IMR-90 (cell line): ENCODE data around the gene NOP14. TPM values are rescaled to one million over a fixed set of nuclear protein-coding genes. Genes with fewer than 3 reads are reported as not detected.

Experiments
- ATAC-seq: fragments of 200-7000 bp; cut with Tn5 transposase; 2 replicates; pipeline ENCODE4 v1.9.1; 2020; ENCODE audit warnings: low read depth, mild to moderate bottlenecking, moderate library complexity
- BruUV-seq: library from RNA; stranded (reverse); fragments of 400-500 nt; replicated peaks from 2 replicates; lab custom pipeline; 2021; lab: Mats Ljungman, UMichigan
- CTCF ChIA-PET: fragments of 300-600 bp; formaldehyde crosslinking; extraction: SDS; loops from one replicate; lab custom pipeline; 2021; ENCODE audit warnings: antibody characterized with exemption; lab: Yijun Ruan, JAX
- POLR2A ChIA-PET: fragments of 300-600 bp; sonication (Branson Sonifier 250); formaldehyde crosslinking; loops from one replicate; lab custom pipeline; 2022; ENCODE audit warnings: antibody characterized with exemption; ENCODE audit not compliant: unreplicated experiment; lab: Charles Lee
- DNase-seq: peaks from one replicate; pipeline ENCODE4 v3.0.0; 2013
- H2AFZ ChIP-seq: replicated peaks from 2 replicates; pipeline ENCODE3; 2013; ENCODE audit warnings: low read length, mild to moderate bottlenecking; ENCODE audit not compliant: poor library complexity
- H2AK5ac ChIP-seq: 2 replicates; pipeline ENCODE4 v1.6.1; 2013; ENCODE audit warnings: low read depth, low read length, inconsistent platforms
- H2AK9ac ChIP-seq: replicated peaks from 2 replicates; pipeline ENCODE3; 2013; ENCODE audit warnings: mild to moderate bottlenecking, low read depth, low read length, moderate library complexity; ENCODE audit not compliant: poor library complexity
- H2BK120ac ChIP-seq: 2 replicates; pipeline ENCODE4 v1.6.1; 2013; ENCODE audit warnings: low read depth, low read length, inconsistent platforms
- H2BK15ac ChIP-seq: 3 replicates; pipeline ENCODE4 v1.6.1; 2013; ENCODE audit warnings: low read depth, low read length, inconsistent platforms
- H2BK20ac ChIP-seq: 2 replicates; pipeline ENCODE4 v1.6.1; 2013; ENCODE audit warnings: low read depth, mild to moderate bottlenecking, inconsistent platforms, low read length, moderate library complexity
- H2BK5ac ChIP-seq: 2 replicates; pipeline ENCODE4 v1.6.1; 2013; ENCODE audit warnings: mild to moderate bottlenecking, low read depth, low read length, inconsistent platforms; ENCODE audit not compliant: poor library complexity, severe bottlenecking
- H3K14ac ChIP-seq: replicated peaks from 2 replicates; pipeline ENCODE4 v1.6.1; 2013; ENCODE audit warnings: low read depth, low read length, inconsistent platforms
- H3K18ac ChIP-seq: 2 replicates; pipeline ENCODE4 v1.6.1; 2013; ENCODE audit warnings: low read depth, low read length, control low read depth
- H3K23ac ChIP-seq: 2 replicates; pipeline ENCODE4 v1.6.1; 2013; ENCODE audit warnings: low read depth, low read length, inconsistent platforms
- H3K27ac ChIP-seq: 2 replicates; pipeline ENCODE4 v1.5.1; 2013; ENCODE audit warnings: mild to moderate bottlenecking, control low read depth, low read length; ENCODE audit not compliant: insufficient read depth
- H3K27me3 ChIP-seq: 2 replicates; pipeline ENCODE4 v1.6.1; 2013; ENCODE audit warnings: low read length; ENCODE audit not compliant: control insufficient read depth, insufficient read depth
- H3K36me3 ChIP-seq: 2 replicates; pipeline ENCODE4 v1.6.1; 2013; ENCODE audit warnings: low read length, mixed read lengths; ENCODE audit not compliant: control insufficient read depth, insufficient read depth
- H3K4ac ChIP-seq: 2 replicates; pipeline ENCODE4 v1.6.1; 2013; ENCODE audit warnings: low read depth, low read length, inconsistent platforms
- H3K4me1 ChIP-seq: 2 replicates; pipeline ENCODE4 v1.6.1; 2013; ENCODE audit warnings: low read length, mixed read lengths; ENCODE audit not compliant: control insufficient read depth, insufficient read depth
- H3K4me2 ChIP-seq: 2 replicates; pipeline ENCODE4 v1.6.1; 2013; ENCODE audit warnings: low read depth, mild to moderate bottlenecking, control low read depth, low read length, moderate library complexity
- H3K4me3 ChIP-seq: 2 replicates; pipeline ENCODE4 v1.5.1; 2013; ENCODE audit warnings: low read depth, mild to moderate bottlenecking, control low read depth, low read length, moderate library complexity; ENCODE audit not compliant: insufficient read depth
- H3K56ac ChIP-seq: 2 replicates; pipeline ENCODE4 v1.6.1; 2013; ENCODE audit warnings: low read length, inconsistent platforms; ENCODE audit not compliant: insufficient read depth; ENCODE audit errors: extremely low read depth
- H3K79me1 ChIP-seq, 2 experiments: 2 replicates each; pipeline ENCODE4 v1.6.1; 2013; ENCODE audit warnings: low read length in 2 of 2, inconsistent platforms in 1 of 2, low read depth in 1 of 2
- H3K9ac ChIP-seq: 2 replicates; pipeline ENCODE4 v1.6.1; 2013; ENCODE audit warnings: low read depth, low read length, control low read depth
- H3K9me1 ChIP-seq: 2 replicates; pipeline ENCODE4 v1.6.1; 2013; ENCODE audit warnings: low read length, inconsistent platforms; ENCODE audit not compliant: insufficient read depth
- H3K9me3 ChIP-seq: 2 replicates; pipeline ENCODE4 v1.6.1; 2013; ENCODE audit warnings: low read length; ENCODE audit not compliant: control insufficient read depth, insufficient read depth
- H4K20me1 ChIP-seq: 2 replicates; pipeline ENCODE4 v1.6.1; 2013; ENCODE audit warnings: low read length, inconsistent platforms; ENCODE audit not compliant: insufficient read depth
- H4K5ac ChIP-seq: 2 replicates; pipeline ENCODE4 v1.6.1; 2013; ENCODE audit warnings: mild to moderate bottlenecking, low read depth, low read length, control low read depth
- H4K8ac ChIP-seq, 2 experiments: 2 replicates each; pipeline ENCODE4 v1.6.1; 2013; ENCODE audit warnings: low read depth in 2 of 2, low read length in 2 of 2, control low read depth in 1 of 2, inconsistent platforms in 1 of 2
- H4K91ac ChIP-seq: 2 replicates; pipeline ENCODE4 v1.6.1; 2013; ENCODE audit warnings: low read depth, low read length, inconsistent platforms; ENCODE audit not compliant: insufficient read depth
- BHLHE40 ChIP-seq: fragments of 150-350 bp; IDR thresholded peaks from 2 replicates; pipeline ENCODE4 v1.6.1; 2016; ENCODE audit warnings: mild to moderate bottlenecking, low read depth, low read length
- CEBPB ChIP-seq: IDR thresholded peaks from 2 replicates; pipeline ENCODE4 v1.6.1; 2012; ENCODE audit warnings: low read depth, low read length, improper control_type of control experiment
- CHD1 ChIP-seq: IDR thresholded peaks from 2 replicates; pipeline ENCODE4 v1.6.1; 2012; ENCODE audit warnings: low read depth, low read length, improper control_type of control experiment
- ELK1 ChIP-seq: fragments of 150-350 bp; IDR thresholded peaks from 2 replicates; pipeline ENCODE4 v1.6.1; 2016; ENCODE audit warnings: low read depth, mild to moderate bottlenecking, low read length, moderate library complexity, borderline replicate concordance
- FOS ChIP-seq: fragments of 150-350 bp; IDR thresholded peaks from 2 replicates; pipeline ENCODE4 v1.6.1; 2016; ENCODE audit warnings: low read depth, low read length
- MAFK ChIP-seq: IDR thresholded peaks from 2 replicates; pipeline ENCODE4 v1.6.1; 2012; ENCODE audit warnings: low read depth, low read length, improper control_type of control experiment
- MXI1 ChIP-seq: IDR thresholded peaks from 2 replicates; pipeline ENCODE4 v1.6.1; 2012; ENCODE audit warnings: low read depth, mild to moderate bottlenecking, low read length, moderate library complexity, borderline replicate concordance
- NFE2L2 ChIP-seq: fragments of 150-350 bp; IDR thresholded peaks from 2 replicates; pipeline ENCODE4 v1.6.1; 2016; ENCODE audit warnings: low read depth, mild to moderate bottlenecking, low read length
- POLR2A ChIP-seq: IDR thresholded peaks from 2 replicates; pipeline ENCODE4 v1.6.1; 2012; ENCODE audit warnings: mild to moderate bottlenecking, low read depth, low read length
- RAD21 ChIP-seq: IDR thresholded peaks from 2 replicates; pipeline ENCODE4 v1.6.1; 2012; ENCODE audit warnings: low read length, improper control_type of control experiment
- RCOR1 ChIP-seq: IDR thresholded peaks from 2 replicates; pipeline ENCODE4 v1.6.1; 2012; ENCODE audit warnings: mild to moderate bottlenecking, low read length, improper control_type of control experiment; ENCODE audit not compliant: insufficient replicate concordance
- RFX5 ChIP-seq: IDR thresholded peaks from 2 replicates; pipeline ENCODE4 v1.8.0; 2012; ENCODE audit warnings: low read depth, mild to moderate bottlenecking, low read length, moderate library complexity
- SMC3 ChIP-seq: fragments of 150-350 bp; IDR thresholded peaks from 2 replicates; pipeline ENCODE4 v1.6.1; 2016; ENCODE audit warnings: low read depth, mild to moderate bottlenecking, antibody characterized with exemption, low read length, moderate library complexity
- WGBS, 2 experiments: methylation state at CpG; one replicate each; pipeline versions ENCODE4 v1.1.5 to v1.1.7; 2013; ENCODE audit warnings: missing lambda C conversion rate in 2 of 2; ENCODE audit not compliant: insufficient read length in 1 of 2; ENCODE audit errors: extremely low coverage in 2 of 2; 5-methylcytosine and 5-hydroxymethylcytosine counted together
- dilution Hi-C: fragments of 300-500 bp; cut with HindIII; formaldehyde crosslinking; loops from one replicate; pipeline ENCODE4 v1.14.3; 2018; ENCODE audit warnings: low sequenced_read_pairs; ENCODE audit not compliant: unreplicated experiment
- in situ Hi-C: fragments of 300-500 bp; cut with MboI; formaldehyde crosslinking; loops from 3 replicates; pipeline ENCODE4 v1.14.3; 2019; ENCODE audit warnings: low sequenced_read_pairs, inconsistent platforms, mixed read lengths
- intact Hi-C: fragments of 100-400 bp; cut with micrococcal nuclease; formaldehyde crosslinking; loops from 2 replicates; pipeline ENCODE4 v1.10.0; 2022
- polyA plus RNA-seq, 3 experiments: library from polyadenylated mRNA; depleted of rRNA; stranded (reverse); fragments of >200 nt; gene quantifications; 2 replicates each; pipeline ENCODE4 v1.2.3, GENCODE V29; 2012; ENCODE audit warnings: low replicate concordance in 1 of 3
- total RNA-seq: library from RNA; depleted of rRNA; stranded (reverse); fragments of >200 nt; gene quantifications from 2 replicates; pipeline ENCODE4 v1.2.3, GENCODE V29; 2012
- TF ChIP-seq, protein P1 (sequence below): fragments of 150-350 bp; IDR thresholded peaks from 2 replicates; pipeline ENCODE4 v1.6.1; 2017; ENCODE audit warnings: mild to moderate bottlenecking, antibody characterized with exemption, low read length, low read depth
- TF ChIP-seq, protein P2 (sequence below): conservative IDR thresholded peaks from 2 replicates; pipeline ENCODE4 v1.5.1; 2012; ENCODE audit warnings: mild to moderate bottlenecking, low read depth, low read length, improper control_type of control experiment

NOP14 gene
- total and polyA plus RNA-seq, 2 of the 4 experiments (the other 2 are of a cell fraction), result 10.9 to 12.6 TPM

DNA sequence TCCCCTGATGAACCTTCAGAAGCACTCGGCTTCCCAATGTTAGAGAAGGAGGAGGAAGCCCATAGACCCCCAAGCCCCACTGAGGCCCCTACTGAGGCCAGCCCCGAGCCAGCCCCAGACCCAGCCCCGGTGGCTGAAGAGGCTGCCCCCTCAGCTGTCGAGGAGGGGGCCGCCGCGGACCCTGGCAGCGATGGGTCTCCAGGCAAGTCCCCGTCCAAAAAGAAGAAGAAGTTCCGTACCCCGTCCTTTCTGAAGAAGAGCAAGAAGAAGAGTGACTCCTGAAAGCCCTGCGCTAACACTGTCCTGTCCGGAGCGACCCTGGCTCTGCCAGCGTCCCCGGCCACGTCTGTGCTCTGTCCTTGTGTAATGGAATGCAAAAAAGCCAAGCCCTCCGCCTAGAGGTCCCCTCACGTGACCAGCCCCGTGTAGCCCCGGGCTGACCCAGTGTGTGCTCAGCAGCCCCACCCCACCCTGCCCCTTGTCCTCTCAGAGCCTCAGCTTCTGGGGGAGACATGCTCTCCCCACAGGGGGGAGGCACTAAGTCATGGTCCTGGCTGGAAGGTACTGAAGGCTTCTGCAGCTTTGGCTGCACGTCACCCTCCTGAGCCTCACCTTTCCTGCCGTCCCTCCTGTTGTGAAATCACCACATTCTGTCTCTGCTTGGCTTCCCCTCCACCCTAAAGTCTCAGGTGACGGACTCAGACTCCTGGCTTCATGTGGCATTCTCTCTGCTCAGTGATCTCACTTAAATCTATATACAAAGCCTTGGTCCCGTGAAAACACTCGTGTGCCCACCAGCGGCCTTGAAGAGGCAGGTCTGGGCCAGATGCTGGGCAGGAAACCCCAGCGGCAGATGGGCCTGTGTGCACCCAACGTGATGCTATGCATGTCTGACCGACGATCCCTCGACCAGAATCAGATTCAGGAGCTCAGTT lies 34.7 kb downstream of the NOP14 start:
- Histone ChIP-seq H3K4me2 (no peak overlapping the region), H3K9me3 (no peaks in the 10 kb centered on the region), H3K9ac (no peak overlapping the region), H3K18ac (no peak overlapping the region), H3K23ac (no peak overlapping the region), H3K4ac (no peak overlapping the region), H2BK5ac (no peak overlapping the region), H3K79me1 (peaks cover 13 to 59% of the 10 kb centered on the region in 2 experiments; a peak in 3 of 4 replicates), H3K27me3 (no peaks in the 10 kb centered on the region), H3K4me1 (peaks cover 6% of the 10 kb centered on the region), H3K27ac (no peak overlapping the region), H3K9me1 (peaks cover 6% of the 10 kb centered on the region; the same call in 1 of the 2 replicates), H2BK15ac (no peak overlapping the region), H3K4me3 (no peak overlapping the region), H4K8ac (no peak overlapping the region), H3K36me3 (peaks cover 83% of the 10 kb centered on the region), H2AFZ (no peak overlapping the region), H4K91ac (no peak overlapping the region), H2BK20ac (no peak overlapping the region), H4K20me1 (peaks cover 28% of the 10 kb centered on the region; the same call in 1 of the 2 replicates), H3K14ac (no peak overlapping the region), H4K5ac (no peak overlapping the region), H3K56ac (no peak overlapping the region), H2BK120ac (no peak overlapping the region), H2AK9ac (no peak overlapping the region), H2AK5ac (no peak overlapping the region)
- in situ Hi-C loops, result no loop called here
- no TSS peak for BruUV-seq
- dilution Hi-C loops, result no loop called here
- intact Hi-C loops, result no loop called here
- CTCF ChIA-PET, result no interaction called here
- POLR2A ChIA-PET, result no interaction called here
- DNase-seq (no peak), ATAC-seq (no peak)
- WGBS, 2 experiments, result 95% methylated on average over 8 of the region's 32 CpGs; no CpG with 5 or more reads in 1 of the 2 experiments
- TF ChIP-seq POLR2A (no peak), RFX5 (no peak), CEBPB (no peak), RAD21 (no peak), NFE2L2 (no peak), SMC3 (no peak), RCOR1 (no peak), MXI1 (no peak), FOS (no peak), MAFK (no peak), ELK1 (no peak), CHD1 (no peak), BHLHE40 (no peak)
- TF ChIP-seq, protein P1, sequence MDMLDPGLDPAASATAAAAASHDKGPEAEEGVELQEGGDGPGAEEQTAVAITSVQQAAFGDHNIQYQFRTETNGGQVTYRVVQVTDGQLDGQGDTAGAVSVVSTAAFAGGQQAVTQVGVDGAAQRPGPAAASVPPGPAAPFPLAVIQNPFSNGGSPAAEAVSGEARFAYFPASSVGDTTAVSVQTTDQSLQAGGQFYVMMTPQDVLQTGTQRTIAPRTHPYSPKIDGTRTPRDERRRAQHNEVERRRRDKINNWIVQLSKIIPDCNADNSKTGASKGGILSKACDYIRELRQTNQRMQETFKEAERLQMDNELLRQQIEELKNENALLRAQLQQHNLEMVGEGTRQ, result no peak
- TF ChIP-seq, protein P2, sequence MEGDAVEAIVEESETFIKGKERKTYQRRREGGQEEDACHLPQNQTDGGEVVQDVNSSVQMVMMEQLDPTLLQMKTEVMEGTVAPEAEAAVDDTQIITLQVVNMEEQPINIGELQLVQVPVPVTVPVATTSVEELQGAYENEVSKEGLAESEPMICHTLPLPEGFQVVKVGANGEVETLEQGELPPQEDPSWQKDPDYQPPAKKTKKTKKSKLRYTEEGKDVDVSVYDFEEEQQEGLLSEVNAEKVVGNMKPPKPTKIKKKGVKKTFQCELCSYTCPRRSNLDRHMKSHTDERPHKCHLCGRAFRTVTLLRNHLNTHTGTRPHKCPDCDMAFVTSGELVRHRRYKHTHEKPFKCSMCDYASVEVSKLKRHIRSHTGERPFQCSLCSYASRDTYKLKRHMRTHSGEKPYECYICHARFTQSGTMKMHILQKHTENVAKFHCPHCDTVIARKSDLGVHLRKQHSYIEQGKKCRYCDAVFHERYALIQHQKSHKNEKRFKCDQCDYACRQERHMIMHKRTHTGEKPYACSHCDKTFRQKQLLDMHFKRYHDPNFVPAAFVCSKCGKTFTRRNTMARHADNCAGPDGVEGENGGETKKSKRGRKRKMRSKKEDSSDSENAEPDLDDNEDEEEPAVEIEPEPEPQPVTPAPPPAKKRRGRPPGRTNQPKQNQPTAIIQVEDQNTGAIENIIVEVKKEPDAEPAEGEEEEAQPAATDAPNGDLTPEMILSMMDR, result no peak
